Anterior cingulate cortex (tissue), 58 donors: Measurements from ENCODE around the gene OS9.

Experiments
- DNase-seq, 58 donors: peaks; one replicate each; lab custom pipeline; 2025; lab: John Stamatoyannopoulos, UW

OS9 gene

DNA sequence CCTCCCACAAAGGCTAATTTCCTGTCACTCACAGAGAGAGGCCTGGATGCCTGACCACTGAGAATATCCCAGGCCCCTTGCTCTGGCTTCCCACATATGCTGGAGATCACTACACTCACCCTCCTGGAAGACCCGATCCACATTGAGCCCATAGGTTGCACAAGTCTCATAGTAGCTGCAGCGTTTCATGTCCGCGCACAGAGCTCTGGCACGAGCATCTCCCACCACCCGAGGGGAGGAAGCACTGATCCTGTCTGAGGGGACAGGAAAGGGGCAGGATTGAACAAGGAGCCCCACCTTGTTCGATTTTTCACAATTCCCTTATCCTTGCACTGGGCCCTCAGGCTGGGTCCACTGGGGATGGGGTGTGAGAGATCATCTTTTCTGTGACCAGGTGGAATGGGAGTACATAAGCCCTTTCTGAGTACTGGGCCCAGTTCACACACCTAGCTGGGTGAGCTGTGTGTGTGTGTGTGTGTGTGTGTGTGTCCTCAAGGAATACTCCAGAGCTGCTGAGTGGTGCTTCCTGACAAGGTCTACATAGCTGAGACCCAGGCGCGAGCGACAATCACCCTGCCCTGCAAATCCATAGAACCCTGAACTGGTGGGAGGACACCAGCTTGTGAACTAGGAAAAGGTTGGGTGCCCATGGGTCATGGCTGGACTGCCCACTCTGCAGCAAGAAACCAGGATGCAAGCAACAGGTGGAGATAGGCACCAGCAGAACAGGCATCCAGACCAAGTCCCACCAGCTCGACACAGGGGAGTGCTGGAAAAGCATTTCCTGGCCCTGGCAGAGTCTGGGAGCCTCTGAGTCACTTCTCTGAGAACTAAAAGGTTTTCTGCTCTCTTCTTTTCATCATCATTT is 39.0 kb downstream of the OS9 start:
- DNase-seq, result no peak

DNA sequence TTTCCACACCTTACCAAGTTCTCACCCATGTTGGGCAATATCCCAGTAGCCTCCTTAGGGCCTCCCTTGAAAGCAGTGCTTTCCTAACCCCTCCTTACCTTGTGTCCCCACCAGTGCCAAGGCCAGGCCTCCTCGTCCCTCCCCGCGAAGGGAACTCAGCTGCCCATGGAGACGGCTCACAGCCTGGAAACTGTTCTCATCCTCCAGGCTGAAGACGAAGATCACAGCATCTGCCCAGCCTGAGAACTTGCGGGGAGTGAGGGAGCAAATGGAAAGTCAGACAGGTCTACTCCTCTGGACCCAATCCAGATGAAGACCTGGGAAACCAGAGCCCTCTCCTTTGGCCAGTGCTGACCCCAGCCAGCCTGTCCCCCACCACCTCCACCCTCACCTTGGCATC is 40.0 kb downstream of the OS9 start:
- no peak for DNase-seq

DNA sequence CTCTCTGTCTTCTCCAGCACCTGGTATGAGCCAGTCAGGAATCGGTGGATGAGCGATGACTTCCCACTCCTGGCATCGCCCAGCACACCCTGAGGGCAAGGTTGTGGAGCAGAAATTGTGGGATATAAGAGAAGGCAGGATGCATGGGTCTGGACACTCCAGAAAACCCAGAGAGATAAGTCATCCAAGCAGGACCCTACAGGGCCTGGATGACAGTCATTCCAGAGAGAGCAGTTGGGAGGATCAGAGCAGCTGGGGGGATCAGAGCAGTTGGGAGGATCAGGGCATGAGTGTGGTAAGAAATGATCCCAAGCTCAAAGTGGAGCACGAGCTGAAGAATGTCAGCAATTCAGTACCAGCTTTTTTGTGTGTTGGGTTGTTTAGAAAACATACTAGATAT is 40.7 kb downstream of the OS9 start:
- DNase-seq, result no peak

DNA sequence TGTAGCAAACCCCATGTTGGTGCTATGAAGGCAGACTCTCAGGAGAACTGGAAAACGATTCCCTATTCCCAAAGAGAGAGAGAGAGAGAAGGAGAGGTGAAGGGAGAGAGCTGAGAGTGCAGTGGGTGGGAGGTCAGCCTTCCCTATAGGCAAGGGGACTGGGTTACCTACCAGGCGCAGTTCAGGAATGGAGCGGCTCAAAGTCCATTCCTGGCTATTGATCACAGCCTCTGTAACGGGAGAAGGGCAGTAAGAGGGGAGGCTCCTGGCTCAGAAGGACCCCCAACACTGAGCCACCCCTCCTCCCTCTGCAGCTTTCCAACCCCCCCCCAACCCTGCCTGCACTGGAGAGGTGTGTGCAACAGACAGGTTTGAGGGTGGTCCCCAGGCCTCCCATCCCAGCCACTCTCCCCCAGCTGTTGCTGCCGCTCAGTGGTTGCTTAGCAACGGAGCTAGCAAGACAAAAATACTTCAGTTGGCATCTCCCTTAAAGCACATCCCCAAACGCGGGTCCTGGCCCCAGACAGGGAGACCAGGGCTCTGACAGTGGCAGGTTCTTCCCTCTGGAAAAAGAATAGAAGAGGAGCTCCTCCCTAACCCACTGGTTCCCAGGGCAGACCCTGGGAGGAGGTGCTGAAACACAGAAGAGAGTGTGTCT is 41.4 kb downstream of the OS9 start:
- peak in 8 of 58 donors; percentile 11 to 37 (median 22) for DNase-seq

DNA sequence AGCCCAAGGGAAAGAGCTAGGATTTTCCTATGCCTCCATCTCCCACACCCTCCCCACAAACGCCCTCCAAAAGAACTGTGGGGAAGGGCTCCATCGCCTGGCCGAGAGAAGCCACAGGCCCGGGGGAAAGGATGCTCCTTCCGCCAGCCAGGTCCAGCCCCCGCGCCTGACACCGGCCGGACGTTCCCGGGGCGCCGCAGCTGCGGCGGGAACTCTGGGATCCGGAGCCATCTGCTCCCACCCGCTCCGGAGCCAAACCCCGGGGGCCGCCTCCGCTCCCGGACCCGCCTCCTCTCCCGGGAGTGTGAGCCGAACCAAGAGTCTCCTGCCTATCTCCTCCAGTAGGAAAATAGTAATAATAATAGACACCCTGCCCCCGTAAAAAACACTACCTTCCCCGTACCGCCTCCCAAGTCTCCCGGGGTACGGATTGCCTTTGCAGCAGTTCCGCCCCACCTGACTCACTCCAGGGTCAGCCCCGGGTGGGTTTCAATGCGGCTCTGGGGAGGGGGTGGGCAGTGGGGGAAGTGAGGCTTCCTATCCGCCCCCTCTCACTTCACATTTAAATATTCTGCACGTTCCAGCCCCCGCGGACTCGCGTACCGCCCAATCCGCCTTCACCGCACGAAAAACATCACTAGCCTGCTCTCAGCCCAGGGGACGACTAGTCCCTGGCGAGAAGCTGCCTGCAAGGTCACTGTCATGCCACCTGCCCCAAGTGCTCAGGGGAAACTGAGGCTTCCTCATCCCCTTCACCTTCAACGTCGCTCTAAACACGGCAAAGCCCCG is 42.2 kb downstream of the OS9 start:
- DNase-seq, result peak in 40 of 58 donors; percentile 9 to 80 (median 34)

DNA sequence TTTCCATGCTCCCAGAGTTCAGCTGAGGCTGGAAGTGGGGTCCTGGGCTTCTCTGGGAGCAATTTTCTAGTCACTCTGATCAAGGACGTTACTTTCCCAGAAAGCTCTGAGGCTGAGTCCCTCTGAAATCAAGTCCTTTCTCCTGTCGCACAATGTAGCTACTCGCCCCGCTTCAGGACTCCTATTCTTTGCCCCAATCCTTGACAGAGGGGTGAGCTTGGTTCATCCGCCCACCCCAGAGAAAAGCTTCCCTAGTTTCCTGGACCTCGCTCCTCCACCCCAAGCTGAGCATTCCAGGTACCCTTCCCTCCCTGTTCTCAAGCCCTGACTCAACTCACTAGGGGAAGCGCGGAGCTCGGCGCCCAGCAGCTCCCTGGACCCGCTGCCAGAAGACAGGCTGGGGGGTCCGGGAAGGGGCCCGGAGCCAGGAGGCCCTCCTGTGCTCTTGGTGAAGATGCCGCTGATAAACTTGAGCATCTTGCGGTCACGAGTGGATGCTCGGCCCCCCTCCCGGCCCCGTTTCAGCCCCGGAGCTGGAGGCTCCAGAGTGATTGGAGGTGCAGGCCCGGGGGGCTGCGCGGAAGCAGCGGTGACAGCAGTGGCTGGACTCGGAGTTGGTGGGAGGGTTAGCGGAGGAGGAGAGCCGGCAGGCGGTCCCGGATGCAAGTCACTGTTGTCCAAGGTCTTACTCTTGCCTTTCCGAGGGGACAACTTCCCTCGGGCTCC is 43.0 kb downstream of the OS9 start:
- peak in 1 of 58 donors; percentile 31 for DNase-seq

DNA sequence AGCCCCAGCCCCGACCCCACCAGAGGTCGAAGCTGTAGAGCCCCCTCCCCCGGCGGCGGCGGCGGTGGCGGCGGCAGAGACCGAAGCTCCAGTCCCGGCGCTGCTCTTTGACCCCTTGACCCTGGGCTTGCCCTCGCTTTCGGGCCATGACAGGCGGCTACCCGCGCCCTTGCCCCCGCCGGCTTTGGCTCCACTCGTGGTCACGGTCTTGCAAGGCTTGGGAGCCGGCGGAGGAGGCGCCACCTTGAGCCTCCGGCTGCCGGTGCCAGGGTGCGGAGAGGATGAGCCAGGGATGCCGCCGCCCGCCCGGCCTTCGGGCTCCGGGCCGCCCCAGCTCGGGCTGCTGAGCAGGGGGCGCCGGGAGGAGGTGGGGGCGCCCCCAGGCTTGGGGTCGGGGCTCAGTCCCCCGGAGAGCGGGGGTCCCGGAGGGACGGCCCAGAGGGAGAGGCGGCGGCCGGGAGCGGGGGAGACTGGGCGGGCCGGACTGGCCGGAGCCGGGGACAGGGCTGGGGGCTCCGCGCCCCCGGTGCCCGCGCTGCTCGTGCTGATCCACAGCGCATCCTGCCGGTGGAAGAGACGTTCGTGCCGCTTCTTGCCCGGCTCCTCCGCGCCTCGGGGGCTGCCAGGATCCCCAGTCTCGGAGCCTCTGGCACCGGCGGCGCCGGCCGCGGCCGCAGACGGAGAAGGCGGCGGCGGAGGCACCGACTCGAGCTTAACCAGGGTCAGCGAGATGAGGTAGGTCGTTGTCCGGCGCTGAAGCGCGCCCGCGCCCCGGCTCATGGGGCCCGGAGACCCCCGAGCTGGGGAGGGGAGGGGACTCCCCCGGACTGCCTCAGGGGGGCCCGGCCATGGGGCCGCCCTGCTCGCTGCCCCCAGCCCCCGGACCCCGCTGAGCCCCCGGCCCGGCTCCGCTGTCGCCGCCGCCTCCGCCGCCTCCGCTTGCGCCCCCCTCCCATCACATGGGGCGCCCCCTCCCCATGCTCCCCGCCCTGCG is 43.8 kb downstream of the OS9 start:
- DNase-seq, result peak in 6 of 58 donors; percentile 9 to 39 (median 15)

DNA sequence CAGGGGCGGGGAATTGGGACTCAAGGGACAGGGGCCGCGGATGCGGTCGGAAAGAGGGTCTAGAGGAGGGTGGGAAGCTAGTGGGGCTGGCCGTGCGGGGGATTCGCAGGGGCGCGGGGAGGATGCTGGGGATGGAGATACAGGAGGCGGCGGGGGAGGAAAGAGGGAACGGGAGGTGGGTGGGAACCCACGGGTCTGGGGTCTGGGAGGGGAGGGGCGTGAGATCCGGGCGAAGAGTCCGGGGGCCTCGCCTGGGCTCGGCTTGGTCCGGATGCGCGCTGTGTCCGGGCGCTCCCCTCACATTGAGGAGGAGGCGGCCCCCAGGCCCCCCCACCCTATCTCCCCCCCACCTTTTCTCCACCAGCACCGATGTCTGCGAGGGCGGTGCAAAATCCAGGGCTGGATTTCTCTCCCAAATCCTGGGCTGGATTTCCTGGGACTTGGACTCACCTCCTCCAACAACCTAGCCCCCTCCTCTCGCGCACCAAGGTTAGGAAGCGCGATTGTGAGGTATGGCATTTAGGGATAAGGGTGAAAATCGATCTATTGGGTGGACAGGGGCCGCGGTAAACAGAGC is 44.8 kb downstream of the OS9 start, which contains the start of gene AGAP2:
Gene AGAP2 (minus strand): TSS at position 82 of the 577 bp plus-strand sequence. CDS start 496 bp downstream, outside the sequence.
- peak in 35 of 58 donors; percentile 12 to 74 (median 42) for DNase-seq

DNA sequence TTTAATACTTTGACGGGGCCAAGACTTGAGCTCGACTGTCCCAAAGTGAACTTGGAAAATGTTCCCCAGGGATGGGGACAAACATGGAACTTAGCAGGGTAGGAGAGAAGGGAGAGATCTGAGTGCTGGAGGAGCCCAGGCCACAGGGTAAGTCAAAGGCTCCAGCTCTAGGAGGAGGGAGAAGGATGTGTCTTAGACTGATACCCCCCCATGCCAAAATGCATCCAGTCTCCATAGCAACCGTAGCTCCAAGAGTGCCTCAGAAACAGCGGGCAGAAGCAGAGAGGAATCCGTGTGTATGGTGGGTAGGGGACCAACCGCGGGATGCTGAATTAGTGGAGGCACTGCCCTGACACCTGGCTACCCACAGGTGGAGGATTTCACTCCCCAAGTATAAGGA is 45.5 kb downstream of the OS9 start:
- DNase-seq, result peak in 5 of 58 donors; percentile 5 to 24 (median 15)

DNA sequence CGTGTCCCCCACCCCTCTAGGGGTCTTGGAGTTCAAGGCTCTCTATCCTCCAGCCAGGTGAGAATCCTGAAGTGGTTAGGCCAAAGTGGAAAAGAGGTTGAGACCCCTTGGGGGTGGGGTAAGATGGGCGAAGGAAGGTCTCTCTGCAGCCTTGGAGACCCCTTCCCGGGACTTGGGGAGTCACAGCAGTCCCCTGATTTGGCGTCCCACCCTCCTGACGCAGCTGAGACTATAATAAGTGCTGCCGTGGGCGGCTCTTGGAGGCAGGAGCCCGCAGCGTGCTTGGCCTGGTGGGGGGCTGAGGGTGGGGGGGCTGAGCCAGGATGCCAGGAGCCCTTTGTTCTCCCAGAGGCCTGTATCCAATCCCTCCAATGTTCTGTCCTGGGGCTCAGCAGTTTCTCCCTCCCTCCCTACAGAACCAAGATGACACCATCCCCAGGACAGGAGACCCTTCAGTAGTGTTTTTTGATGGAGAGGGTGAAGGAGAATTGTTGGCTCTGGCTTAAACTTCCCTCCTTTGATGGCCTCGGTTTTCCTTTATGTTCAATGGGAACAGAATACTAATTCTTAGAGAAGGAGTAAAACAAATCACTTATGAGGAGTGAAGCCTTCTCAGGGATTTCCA is 46.1 kb downstream of the OS9 start:
- peak in 5 of 58 donors; percentile 11 to 26 (median 17) for DNase-seq

DNA sequence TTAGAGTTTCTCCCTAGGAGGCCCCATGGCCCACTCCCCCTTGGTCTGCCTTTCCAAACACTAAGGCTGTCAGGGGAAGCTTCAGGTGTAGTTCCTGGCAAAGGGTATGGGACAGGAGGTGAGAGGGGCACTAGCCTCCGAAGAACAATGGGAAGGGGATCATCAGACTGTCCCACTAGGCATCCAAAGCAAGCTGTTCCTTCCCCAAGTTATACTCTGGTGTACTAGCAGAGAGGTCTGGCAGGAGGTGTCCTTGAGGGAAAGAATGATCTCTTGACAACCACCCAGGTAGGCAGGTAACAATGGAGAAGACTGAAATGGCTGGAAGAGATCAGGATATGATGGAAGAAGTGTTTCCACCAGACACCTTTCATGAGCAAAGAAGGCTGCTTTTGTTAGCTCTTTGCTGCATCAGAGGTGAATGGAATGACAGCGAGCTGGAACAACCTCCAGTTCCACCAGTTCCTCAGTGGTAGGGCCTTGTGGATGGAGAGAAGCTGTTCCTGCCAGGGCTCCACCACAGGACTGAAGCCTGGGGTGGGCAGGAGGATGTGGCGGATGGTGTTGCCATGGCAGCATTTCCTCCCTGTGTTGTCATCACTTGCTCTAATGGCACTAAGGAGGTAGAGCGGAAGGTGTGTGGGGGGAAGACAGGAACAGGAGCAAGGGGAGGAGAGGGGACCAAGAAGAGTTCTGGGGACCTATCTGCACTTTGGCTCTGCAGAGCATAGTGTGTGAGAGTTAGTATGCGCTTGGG is 46.9 kb downstream of the OS9 start:
- DNase-seq, result peak in 21 of 58 donors; percentile 10 to 64 (median 26)

DNA sequence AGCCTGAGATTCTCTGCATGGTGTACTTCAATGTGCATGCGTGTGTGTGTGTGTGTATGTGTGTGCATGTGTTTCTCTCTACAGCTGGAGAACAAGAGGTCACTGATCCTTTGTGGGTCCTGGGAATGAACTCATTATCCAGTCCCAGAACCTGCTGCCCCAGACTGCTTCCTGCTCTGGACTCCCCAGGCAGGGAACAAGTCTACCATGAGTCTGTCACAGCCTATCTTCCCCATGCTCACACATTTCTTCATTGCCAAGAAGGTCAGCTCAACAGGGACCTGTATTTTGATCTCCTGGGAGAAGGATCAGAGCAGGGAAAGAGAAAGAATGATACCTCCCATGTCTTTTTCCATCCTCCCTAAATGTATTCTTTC is 47.5 kb downstream of the OS9 start:
- DNase-seq, result no peak

DNA sequence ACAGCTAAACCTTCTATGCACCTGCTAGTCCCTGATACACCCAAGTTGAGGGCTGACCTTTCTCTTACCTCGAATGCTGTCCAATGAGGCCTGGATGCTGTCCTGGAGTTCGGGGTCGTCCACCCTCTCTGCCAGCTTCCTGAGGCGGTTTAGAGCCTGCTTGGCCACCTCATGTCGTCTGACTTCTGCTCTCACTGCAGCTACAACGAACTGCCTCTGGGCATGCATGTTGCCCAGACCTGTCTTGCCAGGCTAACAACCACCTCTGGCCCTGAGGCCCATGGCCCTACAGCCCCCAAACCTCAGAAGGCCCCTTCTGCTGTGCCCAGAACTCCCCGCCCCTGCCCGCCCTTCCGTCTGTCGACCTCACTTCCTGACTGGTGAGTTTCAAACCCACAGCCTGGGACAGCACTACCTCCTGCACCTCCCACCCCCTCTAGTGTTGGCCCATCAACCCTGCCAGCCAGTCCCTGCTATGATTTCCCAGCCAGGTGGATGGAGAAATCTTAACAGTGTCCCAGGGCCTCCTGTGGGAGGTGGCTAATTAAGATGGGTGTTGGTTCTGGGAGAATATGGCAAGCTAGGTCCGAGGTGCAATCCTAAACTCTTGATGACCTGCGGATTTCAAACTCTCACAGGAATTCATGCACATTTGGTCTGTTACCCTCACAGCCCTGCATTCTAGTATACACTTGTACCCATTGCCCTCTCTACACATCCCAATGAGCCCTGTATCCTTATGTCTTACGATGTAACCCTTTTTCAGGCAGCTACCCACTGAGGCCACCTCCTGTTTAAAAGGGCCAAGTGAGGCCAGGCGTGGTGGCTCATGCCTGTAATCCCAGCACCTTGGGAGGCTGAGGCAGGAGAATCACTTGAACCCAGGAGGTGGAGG is 48.2 kb downstream of the OS9 start:
- DNase-seq, result no peak

DNA sequence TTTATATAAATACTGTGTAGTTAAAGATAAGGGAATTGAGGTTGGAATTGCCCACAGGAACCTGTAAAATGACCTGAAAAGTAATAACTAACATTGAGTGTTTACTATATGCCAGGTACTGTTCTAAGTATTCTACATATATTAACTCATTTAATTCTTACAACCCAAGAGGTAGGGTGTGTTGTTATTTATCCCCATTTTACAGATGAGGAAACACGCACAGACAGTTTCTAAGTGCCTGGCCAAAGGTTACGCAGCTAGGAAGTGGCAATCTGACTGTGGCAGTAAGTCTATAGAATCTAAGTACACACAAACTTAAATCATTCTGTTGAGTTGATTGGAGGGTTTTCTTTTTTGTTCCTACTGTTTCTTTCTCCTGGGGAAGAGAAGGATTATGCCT is 49.8 kb downstream of the OS9 start:
- no peak for DNase-seq

DNA sequence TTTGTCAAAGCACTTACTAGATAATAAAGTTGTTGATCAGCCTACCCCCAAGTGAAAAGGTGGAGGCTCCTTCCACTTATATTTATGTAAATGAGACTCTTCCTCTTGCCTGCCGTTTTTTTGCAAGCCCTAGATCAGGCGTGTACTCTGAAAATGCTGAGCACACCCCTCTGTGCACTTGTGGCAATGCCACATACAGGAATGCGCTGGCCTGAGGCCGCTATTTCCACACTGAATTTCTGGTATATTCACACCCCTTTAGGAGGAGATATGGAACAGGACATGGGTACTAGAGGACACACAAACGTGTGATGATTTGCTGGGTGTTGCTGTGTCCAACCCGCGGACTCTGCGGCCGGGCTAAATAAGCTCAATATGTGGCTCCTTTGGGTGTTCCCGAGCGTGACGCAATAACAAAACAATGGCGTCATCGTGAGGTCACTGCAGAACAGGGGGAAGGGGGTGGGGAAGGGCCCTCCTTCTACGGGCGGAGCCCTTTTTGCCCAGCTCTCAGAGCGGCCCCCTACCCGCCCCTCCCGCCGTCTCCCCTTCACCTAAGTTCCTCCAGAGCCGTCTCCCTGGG is 50.4 kb downstream of the OS9 start:
- peak in 29 of 58 donors; percentile 49 to 90 (median 73) for DNase-seq
